Right ventricle myocardium superior (tissue), 1 donor: ENCODE results near the gene RPP40. TPM values are rescaled to one million over a fixed set of nuclear protein-coding genes. Genes with fewer than 3 reads are reported as not detected.
"Not testable (repeated sequence)": the region's sequence is repeated elsewhere in the genome, so short reads cannot be mapped to it uniquely, and the experiment has no call there.

Source experiments
- ATAC-seq: fragments of 200-7000 bp; cut with Tn5 transposase; one replicate; pipeline ENCODE4 v1.9.1; 2020; ENCODE audit warnings: mild to moderate bottlenecking; ENCODE audit not compliant: poor library complexity
- DNase-seq: peaks from one replicate; pipeline ENCODE4 v3.0.0-alpha.2; 2020
- intact Hi-C: fragments of 100-400 bp; cut with DNase I; formaldehyde crosslinking; loops from one replicate; pipeline ENCODE4 v1.11.2; 2022
- total RNA-seq: library from RNA; stranded (reverse); fragmentation: NEBNext Ultra II Directional; extraction: Animal tissue kit (Norgen Biotek cat#: 25700); gene quantifications from one replicate; pipeline ENCODE4 v1.2.1, GENCODE V29; 2021
- donor health status: DM: no; HTN: yes; CAD: no; lungs with severe emphysema.

Gene RPP40
- total RNA-seq, 1 donor from 2014 or later: 3.1 TPM

DNA sequence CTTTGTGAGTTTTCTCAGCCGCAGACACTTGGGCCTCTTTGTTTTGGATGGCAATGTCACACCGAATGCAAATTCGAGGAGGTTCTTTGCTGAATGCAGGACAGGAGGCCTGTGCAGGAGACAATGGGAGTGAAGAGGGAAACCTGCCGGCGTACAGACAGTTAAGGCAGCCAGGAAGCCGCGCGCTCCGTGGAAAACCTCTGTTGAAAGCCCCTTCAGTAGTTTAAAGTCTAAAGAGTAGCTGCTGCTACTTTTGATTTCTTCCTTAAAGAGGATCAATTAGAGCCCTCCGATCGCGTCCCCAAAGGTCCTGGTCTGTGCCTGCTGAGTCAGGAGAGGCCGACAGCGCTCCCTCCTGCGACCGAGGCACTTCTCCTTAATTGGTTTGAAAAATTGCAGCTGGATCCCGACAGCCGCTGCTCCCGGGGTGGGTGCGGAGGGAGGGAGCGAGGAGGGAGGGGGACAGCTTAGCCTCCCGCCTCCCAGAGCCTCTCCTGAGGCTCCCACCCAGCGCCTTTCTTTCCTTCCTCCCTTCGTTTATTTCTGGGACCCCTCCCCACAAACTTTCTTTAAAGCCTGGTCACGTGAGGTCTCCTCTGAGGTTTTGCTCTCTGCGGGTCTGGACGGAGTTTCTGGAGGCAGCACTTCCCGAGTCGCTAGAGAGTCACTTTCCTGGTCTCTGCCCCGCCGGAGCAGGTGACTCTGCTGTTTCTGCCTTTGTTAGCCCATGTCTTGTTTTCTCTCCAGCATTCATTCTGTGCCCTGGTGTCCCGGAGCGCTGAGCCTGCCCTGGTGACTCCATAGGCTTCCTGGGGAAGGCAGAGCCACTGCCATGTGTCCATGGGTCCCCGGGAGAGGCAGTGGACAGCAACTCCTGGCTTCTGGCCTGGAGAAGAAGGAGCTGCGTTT, 22.3 kb upstream of the RPP40 start:
- ATAC-seq (peak; percentile 89), DNase-seq (peak; percentile 75)
- intact Hi-C loops: no loop called here

DNA sequence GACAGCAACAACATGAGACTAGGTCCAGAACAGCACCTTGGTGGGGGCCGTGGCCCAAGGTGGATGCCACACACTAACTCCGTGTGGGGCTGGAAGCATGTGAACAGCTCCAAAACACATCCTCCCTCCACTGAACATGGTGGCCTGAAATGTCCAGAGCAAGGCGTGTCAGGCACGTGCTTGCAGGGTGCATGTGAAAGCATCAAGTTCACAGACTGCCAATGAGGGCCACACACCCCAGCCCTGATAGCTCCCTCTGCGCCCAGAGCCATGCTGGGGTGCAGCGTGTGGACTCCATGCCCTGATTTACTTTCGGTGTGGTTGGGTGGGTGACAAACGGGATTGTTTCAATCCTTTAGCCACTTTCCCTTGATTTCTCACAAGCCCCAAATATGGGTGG, 20.1 kb upstream of the RPP40 start:
- ATAC-seq: no peak

DNA sequence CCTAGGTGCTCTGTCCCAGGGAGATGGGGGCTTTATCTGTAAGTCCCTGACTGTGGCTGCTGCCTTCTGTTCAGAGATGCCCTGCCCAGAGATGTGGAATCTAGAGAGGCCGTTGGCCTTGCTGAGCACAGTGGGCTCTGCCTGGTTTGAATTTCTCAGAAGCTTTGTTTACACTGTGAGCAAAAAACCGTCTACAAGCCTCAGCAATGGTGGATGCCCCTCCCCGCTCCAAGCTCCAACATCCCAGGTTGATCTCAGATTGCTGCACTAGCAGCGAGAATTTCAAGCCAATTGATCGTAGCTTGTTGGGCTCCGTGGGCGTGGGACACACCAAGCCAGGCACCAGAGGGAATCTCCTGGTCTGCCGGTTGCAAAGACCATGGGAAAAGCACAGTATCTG, 16.3 kb upstream of the RPP40 start:
- DNase-seq (no peak), ATAC-seq (no peak)
- intact Hi-C loops: no loop called here

More for the DNA sequence above, 20.1 kb upstream of the RPP40 start:
- intact Hi-C loops: no loop called here
- no peak for DNase-seq

DNA sequence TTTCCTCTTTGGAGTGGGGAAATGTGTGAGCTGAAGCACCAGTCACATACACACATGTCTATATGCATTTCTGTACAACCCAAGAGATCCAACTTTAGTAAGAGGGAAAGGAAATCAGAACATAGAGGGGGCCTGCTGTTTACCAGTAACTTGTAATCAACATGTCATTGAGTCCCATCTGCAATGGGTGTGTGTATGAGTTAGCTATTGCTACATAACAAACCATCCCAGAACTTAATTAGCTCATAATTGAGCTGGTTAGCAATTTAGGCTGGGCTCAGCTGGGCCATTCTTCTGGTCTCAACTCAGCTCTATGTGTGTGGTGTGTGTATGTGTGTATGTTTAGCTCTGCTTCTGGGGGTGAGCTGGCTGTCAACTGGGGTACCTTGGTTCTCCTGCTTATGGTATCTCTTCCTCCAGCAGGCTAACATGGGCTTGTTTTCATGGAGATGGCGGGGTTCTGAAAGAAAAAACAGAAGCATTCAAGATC, 10.3 kb upstream of the RPP40 start:
- DNase-seq (no peak), ATAC-seq (no peak)
- intact Hi-C loops: no loop called here

DNA sequence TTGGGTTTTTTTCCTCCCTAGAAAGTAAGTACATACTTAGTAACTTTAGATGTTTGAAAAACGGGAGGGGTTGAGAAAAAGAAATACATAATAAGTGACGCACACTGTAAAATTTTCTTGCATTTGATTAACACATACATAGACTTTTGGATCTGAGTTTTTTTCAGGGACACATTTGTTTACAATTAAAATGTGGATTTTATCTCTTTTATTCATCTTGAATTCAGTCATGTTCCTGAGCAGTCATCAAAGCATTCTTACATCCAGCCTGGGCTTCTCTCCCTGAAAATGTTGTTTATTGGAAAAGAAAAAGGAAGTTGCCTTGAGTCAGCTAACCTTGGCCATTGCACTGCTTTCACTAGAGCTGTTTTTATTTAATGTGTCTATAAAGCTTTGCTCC, 8.7 kb upstream of the RPP40 start:
- DNase-seq (no peak), ATAC-seq (no peak)
- intact Hi-C loops: no loop called here

DNA sequence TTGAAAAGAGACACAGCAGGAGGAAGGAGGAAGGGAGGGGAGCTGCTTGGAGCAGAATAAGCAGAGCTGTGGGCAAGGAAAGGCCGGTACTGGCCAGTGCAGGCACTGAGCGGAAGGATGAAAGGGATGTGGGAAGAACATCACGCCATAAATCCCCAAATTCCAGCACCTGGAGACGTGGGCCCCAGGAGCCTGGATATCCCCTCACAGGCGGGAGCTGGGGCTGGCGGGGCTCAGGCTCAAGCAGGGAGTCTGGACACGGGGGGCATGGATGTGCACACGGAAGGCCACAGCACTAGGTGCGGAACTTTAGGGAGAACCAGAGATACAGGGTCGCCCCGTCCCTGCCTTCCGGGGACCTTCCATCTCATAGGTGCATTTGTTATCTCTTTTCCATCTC, 7.5 kb upstream of the RPP40 start:
- intact Hi-C loops: no loop called here
- DNase-seq: no peak
- ATAC-seq: no peak

DNA sequence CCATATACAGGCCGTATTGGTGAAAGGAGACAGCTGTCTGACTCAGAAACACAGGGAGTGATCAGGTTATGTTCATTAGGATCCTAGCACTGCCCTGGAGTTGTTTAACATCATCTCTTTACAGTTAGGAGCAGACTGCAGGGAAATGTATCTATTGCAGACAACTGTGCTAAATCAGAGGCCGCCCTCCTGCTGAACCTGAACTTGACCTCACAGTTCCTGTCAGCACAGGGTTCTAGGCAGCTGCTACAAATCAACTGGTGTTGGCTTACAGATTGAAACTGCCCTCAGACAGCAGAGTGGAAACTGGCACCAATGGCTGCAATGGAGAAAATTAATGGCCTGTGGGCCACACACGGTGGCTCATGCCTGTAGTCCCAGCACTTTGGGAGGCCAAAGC, 3.7 kb upstream of the RPP40 start:
- ATAC-seq (no peak), DNase-seq (no peak)
- intact Hi-C loops: no loop called here

DNA sequence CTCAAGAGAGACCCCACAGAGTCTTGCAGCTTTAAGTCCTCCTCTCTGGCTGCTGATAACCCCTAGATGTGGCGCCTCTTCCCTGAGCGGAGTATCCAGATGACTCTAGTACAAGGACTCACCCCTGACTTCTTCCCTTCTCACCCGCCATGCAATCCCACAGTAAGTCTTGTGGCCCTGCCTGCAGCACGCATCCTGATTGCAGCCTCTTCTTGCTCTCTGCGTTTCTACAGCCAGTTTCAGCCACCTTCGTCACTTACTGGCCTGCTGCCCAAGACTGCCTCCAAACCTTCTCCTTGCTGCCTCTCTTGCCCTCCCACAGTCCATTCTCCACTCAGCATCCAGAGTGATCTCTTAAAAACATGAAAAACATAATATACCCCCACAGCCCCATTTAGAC, 2.4 kb upstream of the RPP40 start:
- no peak for DNase-seq
- intact Hi-C loops: no loop called here
- no peak for ATAC-seq

DNA sequence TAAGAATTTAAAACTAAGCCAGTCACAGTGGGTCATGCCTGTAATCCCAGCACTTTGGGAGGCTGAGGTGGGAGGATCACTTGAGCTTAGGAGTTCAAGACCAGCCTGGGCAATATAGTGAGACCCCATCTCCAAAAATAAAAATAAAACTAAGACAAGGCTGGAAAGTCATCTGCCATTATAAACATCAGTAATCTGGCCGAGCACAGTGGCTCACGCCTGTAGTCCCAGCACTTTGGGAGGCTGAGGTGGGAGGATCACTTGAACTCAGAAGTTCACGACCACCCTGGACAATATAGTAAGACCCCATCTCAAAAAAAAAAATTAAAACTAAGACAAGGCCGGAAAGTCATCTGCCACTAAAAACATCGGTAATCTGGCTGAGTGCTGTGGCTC, 1.2 kb upstream of the RPP40 start:
- DNase-seq, ATAC-seq, intact Hi-C loops: not testable (repeated sequence)

DNA sequence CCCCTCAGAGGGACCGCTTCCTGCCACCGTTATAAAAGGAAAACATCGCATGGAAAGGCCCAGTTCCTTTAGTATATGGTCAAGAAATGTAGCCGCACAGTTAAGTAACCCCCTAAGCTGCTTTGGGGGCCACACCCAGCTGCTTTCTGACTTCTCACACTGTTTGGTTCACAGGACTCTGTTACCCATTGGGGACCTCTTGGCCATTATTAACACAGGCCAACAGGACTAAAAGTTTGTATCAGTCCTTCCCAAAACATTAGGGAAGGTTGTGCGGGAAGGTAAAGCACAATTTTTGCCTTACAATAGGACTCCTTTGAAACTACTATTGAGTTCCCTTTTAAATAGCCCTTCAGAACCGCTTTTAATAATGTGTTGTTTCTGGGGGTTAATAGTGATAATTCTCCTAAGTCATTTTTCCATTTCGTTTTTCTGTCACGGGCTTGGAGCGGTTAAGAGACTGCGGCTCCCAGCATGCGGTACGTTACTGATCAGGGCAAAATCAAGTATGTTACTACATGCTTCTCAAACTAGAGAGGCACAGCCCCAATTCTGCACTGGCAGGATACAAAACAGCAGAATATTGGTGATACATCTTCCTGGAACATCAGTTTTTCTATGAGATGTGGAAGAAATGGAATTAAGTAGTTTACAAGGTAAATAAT, 668 bp upstream of the RPP40 start:
- ATAC-seq (no peak), DNase-seq (no peak)
- intact Hi-C loops: no loop called here

DNA sequence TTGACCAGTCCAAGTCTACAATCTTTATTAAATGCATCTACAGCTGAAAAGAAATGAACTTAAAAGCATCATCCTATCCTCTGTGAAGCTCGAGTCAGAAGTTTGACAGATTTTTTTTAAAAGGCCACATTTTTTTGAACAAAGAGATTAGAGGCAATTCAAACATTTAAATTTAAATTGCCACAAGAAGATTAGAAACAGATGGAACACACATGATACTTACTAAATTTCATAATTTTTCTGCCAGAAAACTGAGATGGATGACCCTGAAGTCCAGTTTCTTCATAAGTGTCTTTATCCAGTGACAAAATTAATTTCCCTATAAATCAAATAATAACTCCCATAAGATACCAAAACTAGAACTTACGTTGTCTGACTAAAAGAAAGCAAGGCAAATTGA, 4.3 kb downstream of the RPP40 start:
- DNase-seq: no peak
- no peak for ATAC-seq
- intact Hi-C loops: no loop called here

DNA sequence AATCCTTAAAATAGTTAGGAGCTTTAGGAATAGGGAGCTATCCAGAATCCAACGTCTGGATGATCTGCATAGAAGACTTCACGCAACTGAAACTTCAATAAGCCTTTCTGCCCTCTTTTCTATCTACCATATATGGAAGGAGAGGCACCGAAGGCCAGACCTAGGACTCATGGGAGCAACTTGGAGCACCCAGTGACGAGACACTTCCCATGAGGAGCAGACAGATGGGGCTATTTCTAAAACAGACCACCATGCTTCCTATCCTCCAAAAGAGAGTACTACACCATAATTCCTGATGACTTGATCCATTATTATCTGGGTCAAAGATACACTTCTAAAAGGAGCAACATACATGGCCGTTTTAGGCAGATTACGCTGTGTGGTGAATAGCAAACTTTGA, 6.0 kb downstream of the RPP40 start:
- DNase-seq (no peak), ATAC-seq (no peak)
- intact Hi-C loops: no loop called here

DNA sequence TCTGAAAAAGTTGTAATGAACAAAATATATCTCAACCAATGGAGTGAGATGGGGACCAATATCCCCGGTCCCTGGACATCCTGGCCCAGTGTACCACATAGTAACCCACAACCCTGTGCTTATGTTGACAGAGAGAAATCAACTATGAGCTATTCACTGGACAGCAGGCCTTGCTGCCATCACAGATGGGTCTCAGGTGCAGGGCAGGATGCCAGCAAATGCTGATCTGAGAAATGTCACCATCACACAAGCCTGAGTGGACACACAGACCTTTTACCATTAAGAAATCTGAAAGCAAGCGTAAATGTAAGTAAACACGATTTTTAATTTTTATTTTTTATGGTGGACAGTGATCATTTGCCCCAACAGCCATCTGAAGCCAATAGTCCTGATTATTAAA, 9.1 kb downstream of the RPP40 start:
- DNase-seq (no peak), ATAC-seq (no peak)
- intact Hi-C loops: no loop called here

DNA sequence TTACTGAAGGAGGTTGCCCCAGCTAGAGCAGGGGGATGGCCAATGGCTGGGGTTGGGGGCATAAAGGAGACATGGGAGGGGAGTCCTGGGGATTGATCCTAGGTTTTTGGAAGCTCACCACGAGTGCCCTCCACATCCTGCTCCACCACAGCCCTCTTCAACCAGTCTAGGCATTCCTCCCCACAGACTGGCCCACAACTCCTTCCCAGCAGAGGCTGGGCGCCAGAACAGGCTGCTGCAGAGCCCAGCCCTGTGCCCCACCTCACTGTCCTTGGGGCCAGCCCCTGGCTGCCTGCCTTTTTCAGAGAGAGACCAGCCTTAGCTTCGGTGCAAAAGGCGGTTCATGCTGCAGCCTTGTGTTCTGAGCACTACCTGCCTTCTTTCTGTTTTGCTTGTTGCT, 16.4 kb downstream of the RPP40 start:
- DNase-seq: no peak
- no peak for ATAC-seq
- intact Hi-C loops: no loop called here

DNA sequence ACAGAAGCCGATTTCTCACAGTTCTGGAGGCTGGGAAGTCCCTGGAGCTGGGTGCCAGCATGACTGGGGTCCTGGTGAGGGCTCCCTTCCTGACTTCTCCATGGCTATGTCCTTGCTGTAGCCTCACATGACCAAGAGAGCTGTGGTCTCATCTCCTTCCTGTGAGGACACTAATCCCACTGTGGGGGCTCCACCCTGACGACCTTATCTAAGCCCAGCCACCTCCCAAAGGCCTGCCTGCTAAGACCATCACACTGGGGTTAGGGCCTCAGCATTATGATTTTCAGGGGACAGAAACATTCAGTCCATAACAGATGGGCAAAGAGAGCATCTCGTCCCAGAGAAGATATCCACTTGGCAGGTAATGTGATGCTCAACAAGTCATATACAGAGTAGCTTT, 16.8 kb downstream of the RPP40 start:
- DNase-seq (no peak), ATAC-seq (no peak)
- intact Hi-C loops: no loop called here

DNA sequence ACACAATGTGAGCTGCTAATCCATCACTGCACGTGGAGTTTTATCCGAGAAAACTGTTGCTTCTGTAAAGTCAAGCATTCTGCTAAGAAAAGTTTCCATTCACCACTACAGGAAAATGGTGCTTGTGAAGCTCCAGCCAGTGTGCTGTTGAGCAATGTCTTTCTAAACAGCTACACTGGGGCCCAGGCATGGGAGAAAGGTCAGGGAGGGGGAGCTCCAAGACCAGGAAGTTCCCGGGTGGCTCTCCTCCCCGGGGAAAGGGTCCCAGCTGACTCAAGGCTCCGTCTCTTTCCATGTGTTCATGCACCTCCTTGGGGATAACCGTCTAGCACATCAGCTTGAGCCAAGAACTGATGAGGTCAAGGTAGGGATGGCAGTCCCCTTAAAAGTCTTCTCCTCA, 20.5 kb downstream of the RPP40 start:
- no peak for ATAC-seq
- no peak for DNase-seq
- intact Hi-C loops: no loop called here

DNA sequence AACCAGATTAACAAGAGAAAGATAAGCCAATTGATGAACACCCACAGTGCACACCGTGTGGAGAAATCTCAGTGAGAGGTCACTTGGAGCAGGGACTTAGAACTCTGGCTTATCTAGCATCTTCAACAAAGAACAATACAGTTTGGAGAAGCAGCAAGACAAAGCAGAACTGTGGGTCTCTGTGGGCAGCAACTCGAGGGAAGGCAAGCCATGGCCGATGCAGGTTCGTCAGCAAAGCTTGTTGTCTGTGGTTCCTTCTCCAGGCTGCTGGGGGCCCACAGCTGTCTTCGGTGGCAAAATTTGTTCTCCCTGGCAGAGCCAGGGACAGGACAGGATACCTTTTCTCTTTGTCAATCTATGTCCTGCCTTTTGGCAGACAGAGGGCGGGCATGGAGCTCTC, 22.1 kb downstream of the RPP40 start:
- no peak for ATAC-seq
- DNase-seq: no peak
- intact Hi-C loops: no loop called here

DNA sequence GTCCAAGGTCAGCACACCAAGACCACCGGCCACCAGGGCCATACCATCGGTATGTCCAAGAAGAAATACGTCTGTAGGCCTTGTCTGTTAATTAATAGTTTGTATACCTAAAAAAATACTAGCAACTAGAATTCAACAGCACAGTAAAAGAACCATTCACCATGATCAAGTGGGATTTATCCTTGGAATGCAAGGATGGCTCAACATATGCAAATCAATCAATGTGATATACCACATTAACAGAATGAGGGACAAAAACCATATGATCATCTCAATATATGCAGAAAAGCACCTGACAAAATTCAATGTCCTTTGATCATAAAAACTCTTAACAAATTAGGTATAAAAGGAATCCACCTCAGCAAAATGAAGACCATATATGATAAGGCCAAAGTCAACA, 24.4 kb downstream of the RPP40 start:
- intact Hi-C loops: no loop called here
- DNase-seq (no peak), ATAC-seq (no peak)

DNA sequence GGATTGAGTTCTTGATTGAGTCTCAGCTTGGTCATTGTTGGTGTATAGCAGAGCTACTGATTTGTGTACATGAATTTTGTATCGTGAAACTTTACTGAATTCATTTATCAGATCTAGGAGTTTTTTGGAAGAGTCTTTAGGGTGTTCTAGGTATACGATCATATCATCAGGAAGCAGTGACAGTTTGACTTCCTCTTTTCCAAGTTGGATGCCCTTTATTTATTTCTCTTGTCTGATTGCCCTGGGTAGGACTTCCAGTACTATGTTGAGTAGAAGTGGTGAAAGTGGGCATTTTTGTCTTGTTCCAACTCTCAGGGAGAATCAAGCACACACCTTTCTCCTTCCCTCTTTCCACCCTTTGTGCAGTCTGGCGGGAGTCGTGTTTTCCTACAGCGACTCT, 26.4 kb downstream of the RPP40 start:
- DNase-seq (no peak), ATAC-seq (no peak)
- intact Hi-C loops: no loop called here

DNA sequence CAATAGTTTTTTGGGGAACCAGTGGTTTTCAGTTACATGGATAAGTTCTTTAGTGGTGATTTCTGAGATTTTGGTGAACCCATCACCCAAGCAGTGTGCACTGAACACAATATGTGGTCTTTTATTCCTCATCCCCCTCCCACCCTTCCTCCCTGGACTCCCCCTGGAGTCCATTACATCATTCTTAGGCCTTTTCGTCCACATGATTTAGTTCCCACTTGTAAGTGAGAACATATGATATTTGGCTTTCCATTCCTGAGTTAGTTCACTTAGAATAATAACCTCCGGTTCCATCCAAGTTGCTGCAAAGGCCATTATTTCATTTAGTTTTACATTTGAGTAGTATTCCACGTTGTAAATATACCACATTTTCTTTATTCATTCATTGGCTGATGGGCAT, 28.3 kb downstream of the RPP40 start:
- ATAC-seq (no peak), DNase-seq (no peak)
- intact Hi-C loops: no loop called here
